Stimulated activated CD8-positive, alpha-beta memory T cell treated with anti-CD3 and anti-CD28 coated beads, Interleukin-2, amount 100 ng/mL, for 48 hours (primary cell): ENCODE measurements around the gene CEP19.
"Not testable (repeated sequence)": the region's sequence is repeated elsewhere in the genome, so short reads cannot be mapped to it uniquely, and the experiment has no call there.

Experiments used
- DNase-seq, 2 donors: peaks; one replicate each; pipeline ENCODE4 v3.0.0-alpha.2; 2020; ENCODE audit warnings: low read depth in 2 of 2

Gene CEP19

GRCh38 chr3:196711838-196712513, at the start of gene CEP19, which contains the start of gene PIGX:
CEP19 (minus strand) TSS chr3:196712250; CDS start chr3:196708657, 3,593 bp downstream.
PIGX (plus strand) TSS chr3:196712377.
- peak; percentile 83 to 85 for DNase-seq

GRCh38 chr3:196757876-196758739, 46.1 kb upstream of the CEP19 start:
- DNase-seq: no peak

- no peak for DNase-seq
These were observed 44.7 kb upstream of the CEP19 start for GRCh38 chr3:196756732-196757131.

DNA sequence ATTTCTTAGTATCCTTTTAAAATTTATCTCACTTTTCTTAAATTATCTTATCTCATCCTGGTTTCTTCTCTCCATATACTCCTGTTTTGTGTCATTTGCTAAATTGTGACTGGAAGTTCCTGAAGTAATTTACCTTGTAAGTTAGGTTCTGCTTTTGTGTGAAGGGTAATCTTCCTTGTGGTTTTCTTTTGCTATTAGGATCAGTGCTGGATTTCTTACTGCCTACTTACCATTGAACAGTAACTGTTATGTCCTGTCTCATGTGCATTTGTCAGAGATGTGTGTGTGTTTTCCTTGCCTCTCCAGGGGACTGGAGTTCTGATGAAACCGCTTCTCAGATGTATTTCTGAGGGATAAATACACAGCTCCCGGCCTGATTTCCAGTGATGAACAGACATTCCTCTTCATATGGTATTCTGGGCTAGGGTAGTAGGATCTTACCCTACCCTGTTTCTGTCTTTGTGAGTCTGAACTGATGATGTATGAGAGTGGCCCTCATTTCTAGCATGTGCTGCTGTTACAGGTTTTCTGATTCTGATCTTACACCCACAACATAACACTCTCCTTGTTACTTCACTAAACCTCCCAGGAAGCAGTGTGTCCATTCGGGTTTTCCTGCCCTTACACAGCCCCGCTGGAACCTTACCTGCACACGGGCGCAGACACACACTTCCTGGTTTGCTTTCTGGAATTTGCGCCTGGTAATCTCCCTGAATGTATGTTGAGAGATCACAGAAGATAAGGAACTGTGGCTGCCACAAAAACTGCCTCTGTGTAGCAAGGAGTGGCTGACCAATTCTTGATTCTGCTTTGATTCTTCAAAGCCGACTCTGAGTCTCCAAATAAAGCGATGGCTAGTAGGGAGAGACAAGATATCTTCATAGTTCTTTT, 42.3 kb upstream of the CEP19 start:
- no peak for DNase-seq

DNA sequence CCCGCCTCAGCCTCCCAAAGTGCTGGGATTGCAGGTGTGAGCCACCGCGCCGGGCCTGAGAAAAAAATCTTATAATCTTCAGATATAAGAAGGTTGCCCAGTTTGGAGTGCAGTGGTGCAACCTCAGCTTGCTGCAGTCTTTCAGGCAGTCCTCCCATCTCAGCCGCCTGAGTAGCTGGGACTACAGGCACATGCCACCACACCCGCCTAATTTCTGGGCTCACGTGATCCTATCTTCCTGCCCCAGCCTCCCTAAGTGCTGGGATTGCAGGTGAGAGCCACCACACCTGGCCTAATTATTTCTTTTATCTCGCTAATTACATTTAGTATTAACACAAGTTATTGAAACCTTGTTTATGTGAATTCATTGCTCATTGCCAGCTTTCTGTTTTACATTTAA, 41.2 kb upstream of the CEP19 start:
- DNase-seq: no peak

- no peak for DNase-seq
These were observed 37.1 kb upstream of the CEP19 start for GRCh38 chr3:196749125-196749524.

- DNase-seq: not testable (repeated sequence)
These were observed 31.5 kb upstream of the CEP19 start for GRCh38 chr3:196743569-196743968.

- no peak for DNase-seq
These were observed 29.3 kb upstream of the CEP19 start for GRCh38 chr3:196741249-196741889.

DNA sequence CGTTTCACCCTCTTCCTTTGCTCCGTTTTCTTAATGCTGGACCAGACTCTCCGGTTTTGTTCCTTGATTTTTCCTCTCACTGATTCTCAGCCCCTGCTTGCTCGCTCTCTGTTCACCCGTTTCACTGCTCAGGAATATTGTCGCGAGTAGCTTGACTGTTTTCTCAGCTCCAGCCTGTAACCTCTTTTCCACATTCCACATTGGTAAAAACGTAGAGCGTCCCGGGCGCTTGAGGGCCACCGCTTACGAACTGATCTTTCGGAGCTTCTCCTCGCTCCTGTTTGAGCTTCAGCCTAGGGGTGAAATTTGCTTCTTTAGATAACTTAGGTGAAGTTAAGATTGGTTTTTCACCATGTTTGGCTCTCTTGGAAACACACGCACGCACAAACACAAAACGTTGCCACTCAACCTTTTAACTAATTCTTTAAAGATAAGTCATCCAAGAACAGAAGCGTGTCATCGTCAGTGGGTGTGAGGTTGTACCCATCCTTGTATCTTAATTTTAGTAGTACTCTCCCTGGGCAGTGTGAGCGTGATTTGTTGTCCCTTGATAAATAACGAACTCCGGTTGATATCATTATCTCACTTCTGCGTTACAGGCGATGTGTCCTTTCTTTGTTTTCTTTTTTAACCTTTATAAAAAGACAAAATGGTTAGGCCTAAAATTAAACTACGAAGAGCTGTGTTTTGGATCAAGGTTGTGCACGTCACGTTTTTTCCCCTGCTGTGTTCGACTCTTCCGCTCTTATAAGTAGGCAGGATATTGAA, 28.6 kb upstream of the CEP19 start:
- DNase-seq: peak; percentile 1 to 5

- DNase-seq: peak; percentile 87 to 91
These were observed 27.8 kb upstream of the CEP19 start, which contains the start of gene PAK2 for GRCh38 chr3:196739671-196740480. PAK2 (plus strand) TSS chr3:196739857; CDS start chr3:196782647, 42,790 bp downstream.

DNA sequence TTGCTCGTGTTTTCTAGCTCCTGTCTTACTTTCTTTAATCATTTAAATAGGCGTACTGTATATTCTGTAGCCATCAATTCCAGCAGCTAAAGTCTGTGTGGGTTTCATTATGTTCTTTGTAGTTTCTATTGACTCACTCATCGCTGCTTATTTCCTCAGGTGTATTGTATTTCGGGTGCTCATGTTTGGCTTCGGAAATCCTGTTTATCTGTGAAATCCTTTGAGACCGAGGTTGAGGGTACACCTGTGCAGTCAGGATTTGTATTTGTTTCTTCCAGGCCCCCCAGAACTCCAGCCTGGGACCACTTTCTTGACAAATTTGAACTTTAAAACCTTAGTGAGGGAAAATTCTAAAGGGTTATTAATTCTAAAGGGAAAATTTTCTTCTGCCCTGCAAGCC, 25.6 kb upstream of the CEP19 start:
- DNase-seq: no peak

GRCh38 chr3:196736670-196737374, 24.8 kb upstream of the CEP19 start:
- DNase-seq: no peak

GRCh38 chr3:196735751-196736150, 23.7 kb upstream of the CEP19 start:
- no peak for DNase-seq

GRCh38 chr3:196726788-196727675, 15.0 kb upstream of the CEP19 start:
- no peak for DNase-seq

DNA sequence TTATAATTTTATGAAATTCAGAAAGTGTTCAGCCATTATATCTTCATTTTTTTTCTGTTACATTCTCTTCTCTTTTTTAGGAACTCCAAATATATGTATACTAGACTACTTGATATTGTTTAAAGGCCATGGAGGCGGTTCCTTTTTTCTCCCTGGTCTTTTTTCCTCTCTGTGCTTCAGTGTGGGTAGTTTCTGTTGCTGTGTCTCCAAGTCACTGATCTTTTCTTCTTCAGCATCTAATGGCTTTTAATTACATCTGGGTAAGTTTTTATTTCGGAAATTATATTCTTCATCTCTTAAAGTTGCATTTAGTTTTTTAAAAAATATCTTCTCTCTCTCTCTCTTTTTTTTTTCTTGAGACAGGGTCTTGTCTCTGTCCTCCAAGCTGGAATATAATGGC, 9.0 kb upstream of the CEP19 start:
- no peak for DNase-seq

- DNase-seq: not testable (repeated sequence)
These were observed 5.1 kb upstream of the CEP19 start for GRCh38 chr3:196717162-196717561.

GRCh38 chr3:196712514-196713413, 714 bp upstream of the CEP19 start:
- DNase-seq: peak; percentile 55 to 64
